SU-DHL-6 (cell line): Measurements from ENCODE around the gene RRP9.

Source experiments
- EZH2phosphoT487 ChIP-seq: fragments of 200-600 bp; sonication (generic), shearing (Covaris generic); conservative IDR thresholded peaks from 2 replicates; pipeline ENCODE4 v1.6.1; 2018; ENCODE audit warnings: mild to moderate bottlenecking, antibody characterized with exemption, low read length, moderate library complexity, mixed read lengths
- TF ChIP-seq, protein P1 (sequence below): fragments of 200-600 bp; sonication (generic); IDR thresholded peaks from one replicate; pipeline ENCODE4 v1.5.1; 2017; ENCODE audit warnings: antibody characterized with exemption, mild to moderate bottlenecking, low read length, moderate library complexity; ENCODE audit not compliant: insufficient read depth, poor library complexity, severe bottlenecking

DNA sequence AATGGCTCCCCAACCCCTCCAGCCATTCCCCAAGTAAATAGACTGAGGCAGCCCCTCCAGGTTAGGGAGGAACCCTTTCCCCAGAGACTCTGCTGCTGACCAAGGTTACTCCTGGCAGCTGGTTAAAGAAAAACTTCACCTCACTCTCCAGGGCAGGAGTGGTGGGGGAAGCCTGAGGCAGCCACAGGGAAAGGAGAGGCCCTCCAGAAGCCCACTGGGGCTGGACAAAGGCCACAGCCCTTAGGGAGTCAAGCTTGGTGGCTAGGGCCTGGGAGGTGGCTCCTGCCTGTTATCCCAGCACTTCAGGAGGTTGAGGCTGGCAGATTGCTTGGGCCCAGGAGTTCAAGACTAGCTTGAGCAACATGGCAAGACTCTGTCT lies 42.6 kb upstream of the RRP9 start:
- TF ChIP-seq, protein P1, sequence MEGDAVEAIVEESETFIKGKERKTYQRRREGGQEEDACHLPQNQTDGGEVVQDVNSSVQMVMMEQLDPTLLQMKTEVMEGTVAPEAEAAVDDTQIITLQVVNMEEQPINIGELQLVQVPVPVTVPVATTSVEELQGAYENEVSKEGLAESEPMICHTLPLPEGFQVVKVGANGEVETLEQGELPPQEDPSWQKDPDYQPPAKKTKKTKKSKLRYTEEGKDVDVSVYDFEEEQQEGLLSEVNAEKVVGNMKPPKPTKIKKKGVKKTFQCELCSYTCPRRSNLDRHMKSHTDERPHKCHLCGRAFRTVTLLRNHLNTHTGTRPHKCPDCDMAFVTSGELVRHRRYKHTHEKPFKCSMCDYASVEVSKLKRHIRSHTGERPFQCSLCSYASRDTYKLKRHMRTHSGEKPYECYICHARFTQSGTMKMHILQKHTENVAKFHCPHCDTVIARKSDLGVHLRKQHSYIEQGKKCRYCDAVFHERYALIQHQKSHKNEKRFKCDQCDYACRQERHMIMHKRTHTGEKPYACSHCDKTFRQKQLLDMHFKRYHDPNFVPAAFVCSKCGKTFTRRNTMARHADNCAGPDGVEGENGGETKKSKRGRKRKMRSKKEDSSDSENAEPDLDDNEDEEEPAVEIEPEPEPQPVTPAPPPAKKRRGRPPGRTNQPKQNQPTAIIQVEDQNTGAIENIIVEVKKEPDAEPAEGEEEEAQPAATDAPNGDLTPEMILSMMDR = no peak
- TF ChIP-seq EZH2phosphoT487 = no peak
